ENCODE results near the gene SEC22C. TPM values are rescaled to one million over a fixed set of nuclear protein-coding genes. Genes with fewer than 3 reads are reported as not detected.

Gene SEC22C
- total and polyA plus RNA-seq, 2 of the 13 experiments (the other 11 are each of a cell fraction or from before 2014, with no cell fraction given), result 20.0 to 40.0 TPM

- intact Hi-C loops (cut with micrococcal nuclease; ENCODE audit: unreplicated experiment) (no loop called here), in situ Hi-C loops (cut with HindIII; ENCODE audit: extremely low pct_ligation_motif_present, low pct_unique_long_range_greater_than_20kb) (no loop called here)
- 0% methylated on average over 3 of the region's 13 CpGs for WGBS (ENCODE audit: low lambda C conversion rate)
- ATAC-seq, result peak; percentile 61
- peaks cover 10% of the 10 kb centered on the region for H3K4me1 ChIP-seq (ENCODE audit: insufficient read depth, low read length)
- H3K79me2 ChIP-seq (ENCODE audit: insufficient read depth, low read length), result no peaks in the 10 kb centered on the region
- ChIA-PET CTCF (ENCODE audit: low intra/inter-chr PET ratio, low total read pairs) (no interaction called here), POLR2A (no interaction called here)
- FAIRE-seq, result no peak
- H3K27me3 ChIP-seq (ENCODE audit: control insufficient read depth in 1 of 2, insufficient read depth in 2 of 2, low read length in 2 of 2), result peaks cover 2 to 9% of the 10 kb centered on the region in 2 experiments; a peak in 2 of 5 replicates
- H2AFZ ChIP-seq (ENCODE audit: low read length), result no peak overlapping the region
- no peak overlapping the region for H3K27ac ChIP-seq (ENCODE audit: extremely low read length, insufficient read depth, low read length)
- H3K4me3 ChIP-seq (replicated peaks in 1 of 3; ENCODE audit: insufficient read depth in 1 of 3, low read depth in 2 of 3, low read length in 3 of 3), result peak overlapping the region in 1 of 3 experiments; percentile 12; a peak in 1 of 6 replicates
- H3K4me2 ChIP-seq (ENCODE audit: low read depth, low read length), result peak overlapping the region; percentile 41; the same call in 1 of the 2 replicates
- no TSS peak for BruUV-seq (replicated peaks)
- H4K20me1 ChIP-seq (ENCODE audit: insufficient read depth, low read length), result no peaks in the 10 kb centered on the region
- H3K9me3 ChIP-seq (ENCODE audit: low read length), result no peaks in the 10 kb centered on the region
- no peak overlapping the region for H3K9ac ChIP-seq (ENCODE audit: insufficient read depth, low read depth, low read length)
- TF ChIP-seq ZFX (CRISPR knock-in tag; IDR thresholded peaks at IDR 0.05; ENCODE audit: low read depth), result peak; percentile 23; the same call in 1 of the 2 replicates
- no peak for TF ChIP-seq ZBTB46 (CRISPR knock-in tag; IDR thresholded peaks at IDR 0.05; ENCODE audit: borderline replicate concordance)
- DNase-seq (ENCODE audit: low spot score), result no peak
- H3K36me3 ChIP-seq (replicated peaks in 1 of 2; ENCODE audit: control insufficient read depth in 1 of 2, insufficient read depth in 2 of 2, low read length in 2 of 2), result no peaks in the 10 kb centered on the region
Observed at GRCh38 chr3:42525736-42526345, 55.9 kb downstream of the SEC22C start.

- H2AFZ ChIP-seq (ENCODE audit: low read length), result no peak overlapping the region
- H3K9ac ChIP-seq (ENCODE audit: insufficient read depth, low read depth, low read length), result no peak overlapping the region
- peaks cover 10% of the 10 kb centered on the region for H3K4me1 ChIP-seq (ENCODE audit: insufficient read depth, low read length)
- POLR2A ChIA-PET, result no interaction called here
- intact Hi-C loops (cut with micrococcal nuclease; ENCODE audit: unreplicated experiment) (no loop called here), in situ Hi-C loops (cut with HindIII; ENCODE audit: extremely low pct_ligation_motif_present, low pct_unique_long_range_greater_than_20kb) (no loop called here)
- H3K79me2 ChIP-seq (ENCODE audit: insufficient read depth, low read length), result no peaks in the 10 kb centered on the region
- H3K4me3 ChIP-seq (replicated peaks in 1 of 3; ENCODE audit: insufficient read depth in 1 of 3, low read depth in 2 of 3, low read length in 3 of 3), result peak overlapping the region in 1 of 3 experiments; percentile 12; a peak in 1 of 6 replicates
- TF ChIP-seq PHF20 (CRISPR knock-in tag; IDR thresholded peaks at IDR 0.05) (no peak), ZFX (CRISPR knock-in tag; IDR thresholded peaks at IDR 0.05; ENCODE audit: low read depth) (peak; percentile 27; the same call in 1 of the 2 replicates)
- DNase-seq (ENCODE audit: low spot score), result no peak
- no peaks in the 10 kb centered on the region for H3K9me3 ChIP-seq (ENCODE audit: low read length)
- H4K20me1 ChIP-seq (ENCODE audit: insufficient read depth, low read length), result no peaks in the 10 kb centered on the region
- 25% methylated on average over 4 of the region's 4 CpGs for WGBS (ENCODE audit: low lambda C conversion rate)
- FAIRE-seq, result no peak
- CTCF ChIA-PET (ENCODE audit: low intra/inter-chr PET ratio, low total read pairs), result no interaction called here
- peak overlapping the region; percentile 41; the same call in 1 of the 2 replicates for H3K4me2 ChIP-seq (ENCODE audit: low read depth, low read length)
- H3K36me3 ChIP-seq (replicated peaks in 1 of 2; ENCODE audit: control insufficient read depth in 1 of 2, insufficient read depth in 2 of 2, low read length in 2 of 2), result no peaks in the 10 kb centered on the region
- BruUV-seq (replicated peaks), result no TSS peak
- H3K27me3 ChIP-seq (ENCODE audit: control insufficient read depth in 1 of 2, insufficient read depth in 2 of 2, low read length in 2 of 2), result peaks cover 2 to 9% of the 10 kb centered on the region in 2 experiments; a peak in 2 of 5 replicates
- ATAC-seq, result peak; percentile 29
- H3K27ac ChIP-seq (ENCODE audit: extremely low read length, insufficient read depth, low read length), result no peak overlapping the region
Observed at GRCh38 chr3:42525212-42525611, 56.6 kb downstream of the SEC22C start.

Measured in HepG2 (cell line).